HepG2 (cell line): ENCODE data around the gene PLP1. TPM values are rescaled to one million over a fixed set of nuclear protein-coding genes. Genes with fewer than 3 reads are reported as not detected.

Experiments
- ATAC-seq: fragments of 200-7000 bp; cut with Tn5 transposase; 3 replicates; pipeline ENCODE4 v1.9.1; 2020; ENCODE audit warnings: mild to moderate bottlenecking, moderate library complexity
- Bru-seq: library from RNA; stranded (reverse); fragments of 400-500 nt; gene quantifications from one replicate; lab custom pipeline; 2021; lab: Mats Ljungman, UMichigan
- BruChase-seq, 2 experiments: library from RNA; stranded (reverse); fragments of 400-500 nt; gene quantifications; one replicate each; lab custom pipeline; 2021; lab: Mats Ljungman, UMichigan
- BruUV-seq: library from RNA; stranded (reverse); fragments of 400-500 nt; replicated peaks from 2 replicates; lab custom pipeline; 2021; lab: Mats Ljungman, UMichigan
- CTCF ChIA-PET: fragments of 300-600 bp; formaldehyde crosslinking; extraction: SDS; loops from one replicate; lab custom pipeline; 2021; ENCODE audit warnings: low total read pairs, inconsistent platforms, low intra/inter-chr PET ratio; lab: Yijun Ruan, JAX
- POLR2A ChIA-PET: fragments of 350-600 bp; sonication (Branson Sonifier 250); formaldehyde crosslinking; loops from one replicate; lab custom pipeline; 2020; ENCODE audit warnings: antibody characterized with exemption, inconsistent platforms; lab: Yijun Ruan, JAX
- DNase-seq: peaks from one replicate; pipeline ENCODE4 v3.0.0-alpha.2; 2015; ENCODE audit warnings: low spot score
- FAIRE-seq: peaks from 3 replicates; lab custom pipeline; 2011; peaks lifted over from hg19 to GRCh38; lab: Jason Lieb, UNC
- H2AFZ ChIP-seq: one replicate; pipeline ENCODE4 v1.6.1; 2011; ENCODE audit warnings: low read length, inconsistent platforms
- H3K27ac ChIP-seq: fragments of 300-600 bp; 3 replicates; pipeline ENCODE4 v1.8.0; 2011; ENCODE audit warnings: mixed run types, mild to moderate bottlenecking, mixed read lengths, low read length, inconsistent platforms; ENCODE audit not compliant: insufficient read depth; ENCODE audit errors: extremely low read length
- H3K27me3 ChIP-seq, 2 experiments: fragments of 200-600 bp in 1 of 2; 2 replicates in 1 of 2; 3 replicates in 1 of 2; pipeline versions ENCODE4 v1.6.0 to v1.8.0; 2011; ENCODE audit warnings: low read length in 2 of 2, mild to moderate bottlenecking in 2 of 2, moderate library complexity in 2 of 2, inconsistent platforms in 1 of 2; ENCODE audit not compliant: insufficient read depth in 2 of 2, control insufficient read depth in 1 of 2
- H3K36me3 ChIP-seq, 2 experiments: fragments of 200-600 bp in 1 of 2; replicated peaks in 1 of 2; 2 replicates in 1 of 2; 3 replicates in 1 of 2; pipeline versions ENCODE4 v1.5.1 to v1.8.0; 2011; ENCODE audit warnings: low read length in 2 of 2, inconsistent platforms in 1 of 2; ENCODE audit not compliant: insufficient read depth in 2 of 2, control insufficient read depth in 1 of 2
- H3K4me1 ChIP-seq: 2 replicates; pipeline ENCODE4 v1.5.1; 2012; ENCODE audit warnings: low read length, inconsistent platforms; ENCODE audit not compliant: insufficient read depth
- H3K4me2 ChIP-seq: 2 replicates; pipeline ENCODE4 v1.6.0; 2011; ENCODE audit warnings: low read depth, low read length, inconsistent platforms
- H3K4me3 ChIP-seq, 3 experiments: fragments of 200-600 bp in 1 of 3; sonication (generic), shearing (Covaris generic) in 1 of 3; replicated peaks in 1 of 3; 2 replicates each; pipeline ENCODE4 v1.5.1; 2011 to 2016; ENCODE audit warnings: low read length in 3 of 3, inconsistent platforms in 2 of 3, low read depth in 2 of 3, mild to moderate bottlenecking in 2 of 3, control low read depth in 1 of 3, mixed read lengths in 1 of 3; ENCODE audit not compliant: insufficient read depth in 1 of 3
- H3K79me2 ChIP-seq: one replicate; pipeline ENCODE4 v1.6.1; 2011; ENCODE audit warnings: low read length, inconsistent platforms; ENCODE audit not compliant: insufficient read depth
- H3K9ac ChIP-seq: 2 replicates; pipeline ENCODE4 v1.6.0; 2011; ENCODE audit warnings: mild to moderate bottlenecking, low read depth, low read length, inconsistent platforms; ENCODE audit not compliant: insufficient read depth
- H3K9me3 ChIP-seq: 2 replicates; pipeline ENCODE4 v1.5.1; 2012; ENCODE audit warnings: mild to moderate bottlenecking, low read length
- H4K20me1 ChIP-seq: 2 replicates; pipeline ENCODE4 v1.6.0; 2011; ENCODE audit warnings: inconsistent platforms, mild to moderate bottlenecking, low read length, moderate library complexity; ENCODE audit not compliant: insufficient read depth
- KMT2B ChIP-seq: IDR thresholded peaks from 2 replicates; pipeline ENCODE4 v1.6.1; 2016; ENCODE audit warnings: missing genetic modification reagents, missing compliant biosample characterization
- SYNCRIP ChIP-seq: fragments of 200-400 bp; formaldehyde crosslinking; IDR thresholded peaks from 2 replicates; pipeline ENCODE4 v1.6.1; 2018; ENCODE audit warnings: mild to moderate bottlenecking, low read depth, low read length; ENCODE audit not compliant: insufficient read depth
- ZMYM4 ChIP-seq: sonication (generic); formaldehyde crosslinking; IDR thresholded peaks from 2 replicates; pipeline ENCODE4 v1.8.1; 2023; ENCODE audit warnings: mild to moderate bottlenecking, missing genetic modification reagents
- WGBS: methylation state at CpG from one replicate; pipeline ENCODE4 v1.1.6; 2017; ENCODE audit warnings: low lambda C conversion rate; 5-methylcytosine and 5-hydroxymethylcytosine counted together
- in situ Hi-C: cut with HindIII; loops from 2 replicates; pipeline ENCODE4 v1.10.0; 2017; ENCODE audit warnings: low pct_unique_long_range_greater_than_20kb; ENCODE audit not compliant: extremely low pct_ligation_motif_present
- intact Hi-C: fragments of 100-400 bp; cut with micrococcal nuclease; formaldehyde crosslinking; loops from one replicate; pipeline ENCODE4 v1.10.0; 2022; ENCODE audit not compliant: unreplicated experiment
- long read RNA-seq, 2 experiments: library from RNA in 1 of 2; library from polyadenylated mRNA in 1 of 2; stranded (forward) in 1 of 2; unstranded in 1 of 2; transcript quantifications; one replicate each; pipeline ENCODE4 v2.0.0, GENCODE V29; 2019 to 2022
- polyA minus RNA-seq, 3 experiments: library from RNA; depleted of rRNA, polyadenylated mRNA; stranded (reverse); fragments of >200 nt; gene quantifications; 2 replicates each; pipeline ENCODE4 v1.2.3, GENCODE V29; 2011; ENCODE audit warnings: low replicate concordance in 1 of 3
- polyA plus RNA-seq, 8 experiments: library from polyadenylated mRNA; depleted of rRNA in 3 of 8; stranded (reverse) in 7 of 8; unstranded in 1 of 8; fragments of >200 nt; fragmentation: Illumina TruSeq in 4 of 8; extraction: Trizol in 4 of 8; gene quantifications; 2 replicates each; pipeline versions ENCODE4 v1.2.1 to v1.2.3, GENCODE V29; 2011 to 2016; ENCODE audit warnings: low read depth in 4 of 8, missing spikeins in 1 of 8, mixed read lengths in 1 of 8; ENCODE audit not compliant: insufficient read depth in 1 of 8
- total RNA-seq, 5 experiments: library from RNA; depleted of rRNA; stranded (reverse); fragments of >200 nt; fragmentation: Illumina TruSeq; extraction: Trizol; gene quantifications; 2 replicates each; pipeline ENCODE4 v1.2.3, GENCODE V29; 2016; ENCODE audit warnings: low read depth in 1 of 5
- TF ChIP-seq, protein P1 (sequence below): sonication (generic); formaldehyde crosslinking; IDR thresholded peaks from 2 replicates; pipeline ENCODE4 v1.4.0; 2020; ENCODE audit warnings: mild to moderate bottlenecking, missing genetic modification reagents
- TF ChIP-seq, protein P2 (sequence below): sonication (generic); formaldehyde crosslinking; IDR thresholded peaks from 2 replicates; pipeline ENCODE4 v1.4.0; 2020; ENCODE audit warnings: mild to moderate bottlenecking, low read depth, missing genetic modification reagents
- TF ChIP-seq, protein P3 (sequence below): sonication (generic); formaldehyde crosslinking; IDR thresholded peaks from 2 replicates; pipeline ENCODE4 v1.5.0; 2020; ENCODE audit warnings: mild to moderate bottlenecking, missing genetic modification reagents

Gene PLP1, protein sequence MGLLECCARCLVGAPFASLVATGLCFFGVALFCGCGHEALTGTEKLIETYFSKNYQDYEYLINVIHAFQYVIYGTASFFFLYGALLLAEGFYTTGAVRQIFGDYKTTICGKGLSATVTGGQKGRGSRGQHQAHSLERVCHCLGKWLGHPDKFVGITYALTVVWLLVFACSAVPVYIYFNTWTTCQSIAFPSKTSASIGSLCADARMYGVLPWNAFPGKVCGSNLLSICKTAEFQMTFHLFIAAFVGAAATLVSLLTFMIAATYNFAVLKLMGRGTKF
- total RNA-seq (2016; rRNA removed; fragmentation: Illumina TruSeq; extraction: Trizol) (0.20 and 0.27 TPM in 2 replicates), polyA plus RNA-seq (2011; rRNA removed) (0.15 and 0.29 TPM in 2 replicates), polyA minus RNA-seq (2011; rRNA and poly(A)+ RNA removed; ENCODE audit: low replicate concordance) (1.2 TPM in 1 of 2 replicates, not detected in the other), Bru-seq, nascent RNA (percentile 12 among the genes with signal in this experiment), BruChase-seq, experiment 1, labeled RNA remaining after a 6-hour chase (percentile 15 among the genes with signal in this experiment), BruChase-seq, experiment 2, labeled RNA remaining after a 2-hour chase (percentile 6 among the genes with signal in this experiment)
- total RNA-seq (2016; cell fraction: cytosol; rRNA removed; fragmentation: Illumina TruSeq; extraction: Trizol; ENCODE audit: low read depth): not detected in 2 replicates
- total RNA-seq (2016; cell fraction: insoluble cytoplasmic fraction; rRNA removed; fragmentation: Illumina TruSeq; extraction: Trizol): 0.31 and 0.41 TPM in 2 replicates
- total RNA-seq (2016; cell fraction: membrane; rRNA removed; fragmentation: Illumina TruSeq; extraction: Trizol): 0.25 TPM in 1 of 2 replicates, not detected in the other
- 0.31 and 0.65 TPM in 2 replicates for total RNA-seq (2016; cell fraction: nucleus; rRNA removed; fragmentation: Illumina TruSeq; extraction: Trizol)
- 0.93 and 0.94 TPM in 2 replicates for polyA plus RNA-seq (2011; cell fraction: cytosol; rRNA removed)
- 0.61 and 1.0 TPM in 2 replicates for polyA plus RNA-seq (2011; cell fraction: nucleus; rRNA removed)
- 0.11 and 0.47 TPM in 2 replicates for polyA plus RNA-seq (2012)
- polyA plus RNA-seq (2016; cell fraction: cytosol; fragmentation: Illumina TruSeq; extraction: Trizol; ENCODE audit: low read depth): 0.11 TPM in 1 of 2 replicates, not detected in the other
- polyA plus RNA-seq (2016; cell fraction: insoluble cytoplasmic fraction; fragmentation: Illumina TruSeq; extraction: Trizol; ENCODE audit: low read depth): 0.11 and 0.20 TPM in 2 replicates
- polyA plus RNA-seq (2016; cell fraction: membrane; fragmentation: Illumina TruSeq; extraction: Trizol; ENCODE audit: low read depth): 0.18 TPM in 1 of 2 replicates, not detected in the other
- 0.40 and 0.79 TPM in 2 replicates for polyA plus RNA-seq (2016; cell fraction: nucleus; fragmentation: Illumina TruSeq; extraction: Trizol; ENCODE audit: insufficient read depth, low read depth)
- not detected in 2 replicates for polyA minus RNA-seq (2011; cell fraction: cytosol; rRNA and poly(A)+ RNA removed)
- not detected in 2 replicates for polyA minus RNA-seq (2011; cell fraction: nucleus; rRNA and poly(A)+ RNA removed)
- long read RNA-seq, experiment 1, partial matches to known transcripts: 0 of 1 reads
- long read RNA-seq, experiment 1, other reads (novel, unspliced or antisense): 0 of 1 reads
- long read RNA-seq, experiment 2, partial matches to known transcripts: 0 of 1 reads
- long read RNA-seq, experiment 2, other reads (novel, unspliced or antisense): 1 of 1 reads

GRCh38 chrX:103776546-103776945 is at the start of gene PLP1:
PLP1 (plus strand) TSS chrX:103776840; CDS start chrX:103776996, 156 bp downstream.
- ATAC-seq (no peak), FAIRE-seq (no peak), DNase-seq (no peak)
- H3K9ac ChIP-seq: no peak within 1 kb of the TSS
- H2AFZ ChIP-seq: no peak within 1 kb of the TSS
- no peak within 1 kb of the TSS for H3K4me3 ChIP-seq
- H3K27ac ChIP-seq: no peak within 1 kb of the TSS
- ChIA-PET CTCF (no interaction called here), POLR2A (no interaction called here)
- no peaks in the 10 kb centered on the region for H3K79me2 ChIP-seq
- H3K36me3 ChIP-seq: no peaks in the 10 kb centered on the region
- no peaks in the 10 kb centered on the region for H3K4me1 ChIP-seq
- TF ChIP-seq KMT2B (CRISPR knock-in tag): no peak
- TF ChIP-seq, protein P1, sequence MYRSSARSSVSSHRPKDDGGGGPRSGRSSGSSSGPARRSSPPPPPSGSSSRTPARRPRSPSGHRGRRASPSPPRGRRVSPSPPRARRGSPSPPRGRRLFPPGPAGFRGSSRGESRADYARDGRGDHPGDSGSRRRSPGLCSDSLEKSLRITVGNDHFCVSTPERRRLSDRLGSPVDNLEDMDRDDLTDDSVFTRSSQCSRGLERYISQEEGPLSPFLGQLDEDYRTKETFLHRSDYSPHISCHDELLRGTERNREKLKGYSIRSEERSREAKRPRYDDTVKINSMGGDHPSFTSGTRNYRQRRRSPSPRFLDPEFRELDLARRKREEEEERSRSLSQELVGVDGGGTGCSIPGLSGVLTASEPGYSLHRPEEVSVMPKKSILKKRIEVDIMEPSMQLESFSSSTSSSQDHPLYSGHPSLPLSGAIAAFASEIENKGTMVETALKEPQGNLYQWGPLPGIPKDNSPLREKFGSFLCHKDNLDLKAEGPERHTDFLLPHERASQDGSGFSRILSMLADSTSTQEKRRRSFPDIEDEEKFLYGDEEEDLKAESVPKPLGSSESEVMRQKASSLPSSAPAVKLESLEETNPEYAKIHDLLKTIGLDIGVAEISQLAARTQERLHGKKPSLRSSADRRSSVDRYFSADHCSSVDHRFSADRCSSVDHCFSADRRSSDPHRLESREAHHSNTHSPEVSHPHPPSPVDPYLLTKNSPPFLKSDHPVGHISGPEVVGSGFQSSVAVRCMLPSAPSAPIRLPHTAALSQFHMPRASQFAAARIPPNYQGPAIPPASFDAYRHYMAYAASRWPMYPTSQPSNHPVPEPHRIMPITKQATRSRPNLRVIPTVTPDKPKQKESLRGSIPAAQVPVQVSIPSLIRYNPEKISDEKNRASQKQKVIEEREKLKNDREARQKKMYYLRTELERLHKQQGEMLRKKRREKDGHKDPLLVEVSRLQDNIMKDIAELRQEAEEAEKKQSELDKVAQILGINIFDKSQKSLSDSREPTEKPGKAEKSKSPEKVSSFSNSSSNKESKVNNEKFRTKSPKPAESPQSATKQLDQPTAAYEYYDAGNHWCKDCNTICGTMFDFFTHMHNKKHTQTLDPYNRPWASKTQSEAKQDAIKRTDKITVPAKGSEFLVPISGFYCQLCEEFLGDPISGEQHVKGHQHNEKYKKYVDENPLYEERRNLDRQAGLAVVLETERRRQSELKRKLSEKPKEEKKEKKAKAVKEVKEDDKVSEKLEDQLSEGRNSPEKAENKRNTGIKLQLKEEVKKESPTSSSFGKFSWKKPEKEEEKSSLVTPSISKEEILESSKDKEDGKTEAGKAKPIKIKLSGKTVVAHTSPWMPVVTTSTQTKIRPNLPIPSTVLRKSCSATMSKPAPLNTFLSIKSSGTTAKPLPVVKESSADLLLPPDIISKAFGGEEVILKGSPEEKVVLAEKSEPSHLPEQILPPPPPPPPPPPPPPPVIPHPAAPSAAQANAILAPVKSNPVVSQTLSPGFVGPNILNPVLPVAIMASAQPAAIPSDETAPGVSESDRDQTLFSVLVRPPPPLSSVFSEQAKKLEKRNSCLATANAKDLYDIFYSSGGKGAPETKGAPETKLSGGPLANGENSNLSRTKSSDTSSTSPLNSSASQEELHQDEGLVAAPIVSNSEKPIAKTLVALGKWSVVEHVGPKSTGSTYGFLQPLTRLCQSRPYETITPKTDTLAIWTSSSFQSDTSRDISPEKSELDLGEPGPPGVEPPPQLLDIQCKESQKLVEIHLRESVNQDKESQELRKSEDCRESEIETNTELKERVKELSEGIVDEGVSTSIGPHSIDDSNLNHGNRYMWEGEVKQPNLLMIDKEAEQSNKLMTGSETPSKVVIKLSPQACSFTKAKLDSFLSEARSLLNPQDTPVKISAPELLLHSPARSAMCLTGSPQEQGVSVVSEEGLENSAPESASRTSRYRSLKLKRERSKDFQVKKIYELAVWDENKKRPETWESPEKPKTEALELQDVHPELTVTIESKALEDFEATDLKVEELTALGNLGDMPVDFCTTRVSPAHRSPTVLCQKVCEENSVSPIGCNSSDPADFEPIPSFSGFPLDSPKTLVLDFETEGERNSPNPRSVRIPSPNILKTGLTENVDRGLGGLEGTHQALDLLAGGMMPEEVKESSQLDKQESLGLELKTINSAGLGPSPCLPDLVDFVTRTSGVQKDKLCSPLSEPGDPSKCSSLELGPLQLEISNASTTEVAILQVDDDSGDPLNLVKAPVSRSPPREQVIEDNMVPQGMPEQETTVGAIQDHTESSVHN (CRISPR knock-in tag): no peak
- TF ChIP-seq, protein P2, sequence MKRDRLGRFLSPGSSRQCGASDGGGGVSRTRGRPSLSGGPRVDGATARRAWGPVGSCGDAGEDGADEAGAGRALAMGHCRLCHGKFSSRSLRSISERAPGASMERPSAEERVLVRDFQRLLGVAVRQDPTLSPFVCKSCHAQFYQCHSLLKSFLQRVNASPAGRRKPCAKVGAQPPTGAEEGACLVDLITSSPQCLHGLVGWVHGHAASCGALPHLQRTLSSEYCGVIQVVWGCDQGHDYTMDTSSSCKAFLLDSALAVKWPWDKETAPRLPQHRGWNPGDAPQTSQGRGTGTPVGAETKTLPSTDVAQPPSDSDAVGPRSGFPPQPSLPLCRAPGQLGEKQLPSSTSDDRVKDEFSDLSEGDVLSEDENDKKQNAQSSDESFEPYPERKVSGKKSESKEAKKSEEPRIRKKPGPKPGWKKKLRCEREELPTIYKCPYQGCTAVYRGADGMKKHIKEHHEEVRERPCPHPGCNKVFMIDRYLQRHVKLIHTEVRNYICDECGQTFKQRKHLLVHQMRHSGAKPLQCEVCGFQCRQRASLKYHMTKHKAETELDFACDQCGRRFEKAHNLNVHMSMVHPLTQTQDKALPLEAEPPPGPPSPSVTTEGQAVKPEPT (CRISPR knock-in tag): no peak
- TF ChIP-seq, protein P3, sequence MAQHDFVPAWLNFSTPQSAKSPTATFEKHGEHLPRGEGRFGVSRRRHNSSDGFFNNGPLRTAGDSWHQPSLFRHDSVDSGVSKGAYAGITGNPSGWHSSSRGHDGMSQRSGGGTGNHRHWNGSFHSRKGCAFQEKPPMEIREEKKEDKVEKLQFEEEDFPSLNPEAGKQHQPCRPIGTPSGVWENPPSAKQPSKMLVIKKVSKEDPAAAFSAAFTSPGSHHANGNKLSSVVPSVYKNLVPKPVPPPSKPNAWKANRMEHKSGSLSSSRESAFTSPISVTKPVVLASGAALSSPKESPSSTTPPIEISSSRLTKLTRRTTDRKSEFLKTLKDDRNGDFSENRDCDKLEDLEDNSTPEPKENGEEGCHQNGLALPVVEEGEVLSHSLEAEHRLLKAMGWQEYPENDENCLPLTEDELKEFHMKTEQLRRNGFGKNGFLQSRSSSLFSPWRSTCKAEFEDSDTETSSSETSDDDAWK: no peak
- no peak for TF ChIP-seq ZMYM4 (CRISPR knock-in tag)
- TF ChIP-seq SYNCRIP: no peak
- H3K9me3 ChIP-seq: no peaks in the 10 kb centered on the region
- 6% methylated on average over 2 of the region's 2 CpGs for WGBS
- intact Hi-C loops (no loop called here), in situ Hi-C loops (no loop called here)
- no TSS peak for BruUV-seq
- no peaks in the 10 kb centered on the region for H4K20me1 ChIP-seq
- no peaks in the 10 kb centered on the region; a peak in 2 of 5 replicates for H3K27me3 ChIP-seq
- H3K4me2 ChIP-seq: no peak within 1 kb of the TSS
